HepG2 (cell line): Measurements from ENCODE around the gene PKP4. TPM values are rescaled to one million over a fixed set of nuclear protein-coding genes. Genes with fewer than 3 reads are reported as not detected.

Source experiments
- ATAC-seq: fragments of 200-7000 bp; cut with Tn5 transposase; 3 replicates; pipeline ENCODE4 v1.9.1; 2020; ENCODE audit warnings: mild to moderate bottlenecking, moderate library complexity
- BruUV-seq: library from RNA; stranded (reverse); fragments of 400-500 nt; replicated peaks from 2 replicates; lab custom pipeline; 2021; lab: Mats Ljungman, UMichigan
- CTCF ChIA-PET: fragments of 300-600 bp; formaldehyde crosslinking; extraction: SDS; loops from one replicate; lab custom pipeline; 2021; ENCODE audit warnings: low total read pairs, inconsistent platforms, low intra/inter-chr PET ratio; lab: Yijun Ruan, JAX
- POLR2A ChIA-PET: fragments of 350-600 bp; sonication (Branson Sonifier 250); formaldehyde crosslinking; loops from one replicate; lab custom pipeline; 2020; ENCODE audit warnings: antibody characterized with exemption, inconsistent platforms; lab: Yijun Ruan, JAX
- DNase-seq: peaks from one replicate; pipeline ENCODE4 v3.0.0-alpha.2; 2015; ENCODE audit warnings: low spot score
- FAIRE-seq: peaks from 3 replicates; lab custom pipeline; 2011; peaks lifted over from hg19 to GRCh38; lab: Jason Lieb, UNC
- H2AFZ ChIP-seq: one replicate; pipeline ENCODE4 v1.6.1; 2011; ENCODE audit warnings: low read length, inconsistent platforms
- H3K27ac ChIP-seq: fragments of 300-600 bp; 3 replicates; pipeline ENCODE4 v1.8.0; 2011; ENCODE audit warnings: mixed run types, mild to moderate bottlenecking, mixed read lengths, low read length, inconsistent platforms; ENCODE audit not compliant: insufficient read depth; ENCODE audit errors: extremely low read length
- H3K27me3 ChIP-seq, 2 experiments: fragments of 200-600 bp in 1 of 2; 2 replicates in 1 of 2; 3 replicates in 1 of 2; pipeline versions ENCODE4 v1.6.0 to v1.8.0; 2011; ENCODE audit warnings: low read length in 2 of 2, mild to moderate bottlenecking in 2 of 2, moderate library complexity in 2 of 2, inconsistent platforms in 1 of 2; ENCODE audit not compliant: insufficient read depth in 2 of 2, control insufficient read depth in 1 of 2
- H3K36me3 ChIP-seq, 2 experiments: fragments of 200-600 bp in 1 of 2; replicated peaks in 1 of 2; 2 replicates in 1 of 2; 3 replicates in 1 of 2; pipeline versions ENCODE4 v1.5.1 to v1.8.0; 2011; ENCODE audit warnings: low read length in 2 of 2, inconsistent platforms in 1 of 2; ENCODE audit not compliant: insufficient read depth in 2 of 2, control insufficient read depth in 1 of 2
- H3K4me1 ChIP-seq: 2 replicates; pipeline ENCODE4 v1.5.1; 2012; ENCODE audit warnings: low read length, inconsistent platforms; ENCODE audit not compliant: insufficient read depth
- H3K4me2 ChIP-seq: 2 replicates; pipeline ENCODE4 v1.6.0; 2011; ENCODE audit warnings: low read depth, low read length, inconsistent platforms
- H3K4me3 ChIP-seq, 3 experiments: fragments of 200-600 bp in 1 of 3; sonication (generic), shearing (Covaris generic) in 1 of 3; replicated peaks in 1 of 3; 2 replicates each; pipeline ENCODE4 v1.5.1; 2011 to 2016; ENCODE audit warnings: low read length in 3 of 3, inconsistent platforms in 2 of 3, low read depth in 2 of 3, mild to moderate bottlenecking in 2 of 3, control low read depth in 1 of 3, mixed read lengths in 1 of 3; ENCODE audit not compliant: insufficient read depth in 1 of 3
- H3K79me2 ChIP-seq: one replicate; pipeline ENCODE4 v1.6.1; 2011; ENCODE audit warnings: low read length, inconsistent platforms; ENCODE audit not compliant: insufficient read depth
- H3K9ac ChIP-seq: 2 replicates; pipeline ENCODE4 v1.6.0; 2011; ENCODE audit warnings: mild to moderate bottlenecking, low read depth, low read length, inconsistent platforms; ENCODE audit not compliant: insufficient read depth
- H3K9me3 ChIP-seq: 2 replicates; pipeline ENCODE4 v1.5.1; 2012; ENCODE audit warnings: mild to moderate bottlenecking, low read length
- H4K20me1 ChIP-seq: 2 replicates; pipeline ENCODE4 v1.6.0; 2011; ENCODE audit warnings: inconsistent platforms, mild to moderate bottlenecking, low read length, moderate library complexity; ENCODE audit not compliant: insufficient read depth
- CBX1 ChIP-seq: IDR thresholded peaks from one replicate; pipeline ENCODE4 v1.6.1; 2016; ENCODE audit warnings: antibody characterized with exemption, low read depth
- HNF4A ChIP-seq: sonication (generic); formaldehyde crosslinking; IDR thresholded peaks from 2 replicates; pipeline ENCODE4 v1.4.0; 2020; ENCODE audit warnings: missing genetic modification reagents
- IRX3 ChIP-seq: sonication (generic); formaldehyde crosslinking; IDR thresholded peaks from 2 replicates; pipeline ENCODE4 v1.8.1; 2023; ENCODE audit warnings: mild to moderate bottlenecking, low read depth, missing genetic modification reagents, borderline replicate concordance
- JDP2 ChIP-seq: sonication (generic); formaldehyde crosslinking; IDR thresholded peaks from 2 replicates; pipeline ENCODE4 v1.8.1; 2022; ENCODE audit warnings: missing genetic modification reagents, borderline replicate concordance
- KLF13 ChIP-seq: sonication (generic); formaldehyde crosslinking; IDR thresholded peaks from 2 replicates; pipeline ENCODE4 v1.4.0; 2020; ENCODE audit warnings: mild to moderate bottlenecking, missing genetic modification reagents
- THAP8 ChIP-seq: sonication (generic); formaldehyde crosslinking; IDR thresholded peaks from 2 replicates; pipeline ENCODE4 v1.5.1; 2020; ENCODE audit warnings: missing genetic modification reagents, mild to moderate bottlenecking, borderline replicate concordance
- THYN1 ChIP-seq: sonication (generic); formaldehyde crosslinking; IDR thresholded peaks from 2 replicates; pipeline ENCODE4 v1.8.1; 2023; ENCODE audit warnings: low read depth, mild to moderate bottlenecking, moderate library complexity, missing genetic modification reagents, borderline replicate concordance
- ZNF468 ChIP-seq: sonication (generic); formaldehyde crosslinking; IDR thresholded peaks from 2 replicates; pipeline ENCODE4 v1.8.0; 2022; ENCODE audit warnings: mild to moderate bottlenecking, moderate library complexity, missing genetic modification reagents
- ZNF557 ChIP-seq: sonication (generic); formaldehyde crosslinking; IDR thresholded peaks from 2 replicates; pipeline ENCODE4 v1.4.0; 2020; ENCODE audit warnings: missing genetic modification reagents
- ZNF761 ChIP-seq: sonication (generic); formaldehyde crosslinking; conservative IDR thresholded peaks from 2 replicates; pipeline ENCODE4 v1.4.0; 2020; ENCODE audit warnings: mild to moderate bottlenecking, missing genetic modification reagents
- ZNF839 ChIP-seq: sonication (generic); formaldehyde crosslinking; IDR thresholded peaks from 2 replicates; pipeline ENCODE4 v1.4.0; 2020; ENCODE audit warnings: missing genetic modification reagents, mild to moderate bottlenecking, borderline replicate concordance
- WGBS: methylation state at CpG from one replicate; pipeline ENCODE4 v1.1.6; 2017; ENCODE audit warnings: low lambda C conversion rate; 5-methylcytosine and 5-hydroxymethylcytosine counted together
- in situ Hi-C: cut with HindIII; loops from 2 replicates; pipeline ENCODE4 v1.10.0; 2017; ENCODE audit warnings: low pct_unique_long_range_greater_than_20kb; ENCODE audit not compliant: extremely low pct_ligation_motif_present
- intact Hi-C: fragments of 100-400 bp; cut with micrococcal nuclease; formaldehyde crosslinking; loops from one replicate; pipeline ENCODE4 v1.10.0; 2022; ENCODE audit not compliant: unreplicated experiment
- polyA plus RNA-seq, 8 experiments: library from polyadenylated mRNA; depleted of rRNA in 3 of 8; stranded (reverse) in 7 of 8; unstranded in 1 of 8; fragments of >200 nt; fragmentation: Illumina TruSeq in 4 of 8; extraction: Trizol in 4 of 8; gene quantifications; 2 replicates each; pipeline versions ENCODE4 v1.2.1 to v1.2.3, GENCODE V29; 2011 to 2016; ENCODE audit warnings: low read depth in 4 of 8, missing spikeins in 1 of 8, mixed read lengths in 1 of 8; ENCODE audit not compliant: insufficient read depth in 1 of 8
- total RNA-seq, 5 experiments: library from RNA; depleted of rRNA; stranded (reverse); fragments of >200 nt; fragmentation: Illumina TruSeq; extraction: Trizol; gene quantifications; 2 replicates each; pipeline ENCODE4 v1.2.3, GENCODE V29; 2016; ENCODE audit warnings: low read depth in 1 of 5

The PKP4 gene
- total and polyA plus RNA-seq, 2 of the 13 experiments (the other 11 are each of a cell fraction or from before 2014, with no cell fraction given): 80.9 to 90.5 TPM

DNA sequence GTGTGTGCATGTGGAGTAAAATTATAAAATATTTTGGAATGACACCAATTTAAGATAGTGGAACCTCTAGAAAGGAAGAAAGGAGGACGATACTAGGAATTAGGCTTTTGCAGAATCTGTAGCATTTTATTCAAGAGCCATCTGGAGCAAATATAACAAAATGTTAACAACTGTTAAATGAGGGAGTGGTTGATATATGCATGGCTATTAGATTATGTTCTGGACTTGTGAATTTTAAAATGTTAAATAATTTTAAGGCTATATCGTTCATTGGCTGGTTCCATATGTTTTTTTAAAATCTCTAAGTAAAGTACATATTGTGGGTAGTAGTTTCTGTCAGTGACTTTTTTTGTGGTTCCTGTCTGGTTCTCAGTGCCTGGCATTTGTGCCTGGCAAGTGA lies 123.2 kb downstream of the PKP4 start:
- Histone ChIP-seq H3K9ac (no peak overlapping the region), H3K9me3 (no peaks in the 10 kb centered on the region), H3K4me1 (no peaks in the 10 kb centered on the region), H3K27me3 (no peaks in the 10 kb centered on the region), H3K4me3 (no peak overlapping the region), H3K27ac (no peak overlapping the region), H3K36me3 (peaks cover 6 to 51% of the 10 kb centered on the region in 2 experiments; a peak in 4 of 5 replicates), H3K4me2 (no peak overlapping the region), H2AFZ (no peak overlapping the region), H4K20me1 (no peaks in the 10 kb centered on the region), H3K79me2 (peaks cover 3% of the 10 kb centered on the region)
- BruUV-seq: no TSS peak
- CTCF ChIA-PET: no interaction called here
- in situ Hi-C loops: no loop called here
- WGBS: 98% methylated on average over 2 of the region's 2 CpGs
- POLR2A ChIA-PET: no interaction called here
- ATAC-seq: no peak
- TF ChIP-seq ZNF468 (CRISPR knock-in tag) (no peak), IRX3 (CRISPR knock-in tag) (no peak)
- no peak for DNase-seq
- FAIRE-seq: no peak
- intact Hi-C loops: no loop called here

DNA sequence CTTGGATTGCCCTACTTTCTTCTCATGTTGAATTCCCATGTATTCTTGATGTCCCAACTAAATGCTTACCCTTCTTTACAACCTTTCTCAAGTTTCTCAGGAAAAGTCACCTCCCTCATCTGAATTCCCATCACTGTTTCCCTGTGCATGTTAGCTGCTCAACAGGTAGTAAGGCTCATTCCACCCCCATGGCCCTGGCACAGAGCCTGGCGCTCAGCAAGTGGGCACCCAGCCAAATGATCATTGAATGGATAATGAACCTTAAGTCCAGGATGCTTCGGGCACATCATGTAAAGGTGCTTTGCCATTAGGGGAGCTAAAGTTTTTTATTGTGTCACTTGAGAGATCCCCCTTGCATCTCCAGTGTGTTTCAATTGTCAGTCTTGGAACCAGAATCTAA lies 124.0 kb downstream of the PKP4 start:
- H2AFZ ChIP-seq: no peak overlapping the region
- ChIA-PET POLR2A (no interaction called here), CTCF (no interaction called here)
- H3K9me3 ChIP-seq: no peaks in the 10 kb centered on the region
- H3K4me3 ChIP-seq: no peak overlapping the region
- in situ Hi-C loops (no loop called here), intact Hi-C loops (no loop called here)
- H3K36me3 ChIP-seq: peaks cover 6 to 51% of the 10 kb centered on the region in 2 experiments; a peak in 4 of 5 replicates
- no peak overlapping the region for H3K4me2 ChIP-seq
- H3K27me3 ChIP-seq: no peaks in the 10 kb centered on the region
- H3K27ac ChIP-seq: no peak overlapping the region
- no peaks in the 10 kb centered on the region for H3K4me1 ChIP-seq
- BruUV-seq: no TSS peak
- peaks cover 3% of the 10 kb centered on the region for H3K79me2 ChIP-seq
- no peak for ATAC-seq
- H4K20me1 ChIP-seq: peaks cover 4% of the 10 kb centered on the region; the same call in 1 of the 2 replicates
- TF ChIP-seq ZNF839 (CRISPR knock-in tag) (no peak), CBX1 (no peak), KLF13 (CRISPR knock-in tag) (no peak), THYN1 (CRISPR knock-in tag) (no peak), HNF4A (CRISPR knock-in tag) (no peak), THAP8 (no peak), ZNF557 (CRISPR knock-in tag) (no peak), JDP2 (no peak), ZNF761 (no peak)
- DNase-seq: no peak
- FAIRE-seq: no peak
- H3K9ac ChIP-seq: no peak overlapping the region
- 96% methylated on average over 2 of the region's 2 CpGs for WGBS
